Fibroblast of pulmonary artery (primary cell): Measurements from ENCODE around the gene PRAC2.

Experiments
- DNase-seq: peaks from one replicate; pipeline ENCODE4 v3.0.0-alpha.2; 2010; ENCODE audit warnings: low read depth
- H3K4me3 ChIP-seq: replicated peaks from 2 replicates; pipeline ENCODE4 v1.5.1; 2011; ENCODE audit warnings: low read depth, mild to moderate bottlenecking, control low read depth, low read length, moderate library complexity
- TF ChIP-seq, protein P1 (sequence below): IDR thresholded peaks from 2 replicates; pipeline ENCODE4 v1.5.1; 2011; ENCODE audit warnings: mild to moderate bottlenecking, control low read depth, low read length, inconsistent platforms; ENCODE audit errors: missing control alignments

Gene PRAC2

DNA sequence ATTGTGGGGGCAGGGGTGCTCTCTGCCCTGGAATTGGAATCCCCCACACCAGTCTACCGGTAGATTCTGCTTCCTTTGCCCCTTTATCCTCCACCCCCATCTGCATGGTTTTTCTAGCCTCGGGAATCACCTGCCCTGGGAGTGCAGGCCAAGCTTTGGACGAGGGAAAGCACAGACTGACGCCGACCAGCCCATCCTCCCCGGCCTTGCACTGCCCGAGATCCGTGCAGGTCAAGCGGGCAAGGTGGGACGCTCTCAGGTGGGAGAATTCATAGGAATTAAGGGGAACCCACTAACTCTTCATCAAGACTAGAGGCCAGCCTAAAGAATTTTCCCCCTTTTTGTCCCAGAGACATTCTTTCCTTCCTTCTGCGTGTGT lies 15.4 kb downstream of the PRAC2 start:
- TF ChIP-seq, protein P1, sequence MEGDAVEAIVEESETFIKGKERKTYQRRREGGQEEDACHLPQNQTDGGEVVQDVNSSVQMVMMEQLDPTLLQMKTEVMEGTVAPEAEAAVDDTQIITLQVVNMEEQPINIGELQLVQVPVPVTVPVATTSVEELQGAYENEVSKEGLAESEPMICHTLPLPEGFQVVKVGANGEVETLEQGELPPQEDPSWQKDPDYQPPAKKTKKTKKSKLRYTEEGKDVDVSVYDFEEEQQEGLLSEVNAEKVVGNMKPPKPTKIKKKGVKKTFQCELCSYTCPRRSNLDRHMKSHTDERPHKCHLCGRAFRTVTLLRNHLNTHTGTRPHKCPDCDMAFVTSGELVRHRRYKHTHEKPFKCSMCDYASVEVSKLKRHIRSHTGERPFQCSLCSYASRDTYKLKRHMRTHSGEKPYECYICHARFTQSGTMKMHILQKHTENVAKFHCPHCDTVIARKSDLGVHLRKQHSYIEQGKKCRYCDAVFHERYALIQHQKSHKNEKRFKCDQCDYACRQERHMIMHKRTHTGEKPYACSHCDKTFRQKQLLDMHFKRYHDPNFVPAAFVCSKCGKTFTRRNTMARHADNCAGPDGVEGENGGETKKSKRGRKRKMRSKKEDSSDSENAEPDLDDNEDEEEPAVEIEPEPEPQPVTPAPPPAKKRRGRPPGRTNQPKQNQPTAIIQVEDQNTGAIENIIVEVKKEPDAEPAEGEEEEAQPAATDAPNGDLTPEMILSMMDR = no peak
- DNase-seq = no peak
- no peak overlapping the region for H3K4me3 ChIP-seq

DNA sequence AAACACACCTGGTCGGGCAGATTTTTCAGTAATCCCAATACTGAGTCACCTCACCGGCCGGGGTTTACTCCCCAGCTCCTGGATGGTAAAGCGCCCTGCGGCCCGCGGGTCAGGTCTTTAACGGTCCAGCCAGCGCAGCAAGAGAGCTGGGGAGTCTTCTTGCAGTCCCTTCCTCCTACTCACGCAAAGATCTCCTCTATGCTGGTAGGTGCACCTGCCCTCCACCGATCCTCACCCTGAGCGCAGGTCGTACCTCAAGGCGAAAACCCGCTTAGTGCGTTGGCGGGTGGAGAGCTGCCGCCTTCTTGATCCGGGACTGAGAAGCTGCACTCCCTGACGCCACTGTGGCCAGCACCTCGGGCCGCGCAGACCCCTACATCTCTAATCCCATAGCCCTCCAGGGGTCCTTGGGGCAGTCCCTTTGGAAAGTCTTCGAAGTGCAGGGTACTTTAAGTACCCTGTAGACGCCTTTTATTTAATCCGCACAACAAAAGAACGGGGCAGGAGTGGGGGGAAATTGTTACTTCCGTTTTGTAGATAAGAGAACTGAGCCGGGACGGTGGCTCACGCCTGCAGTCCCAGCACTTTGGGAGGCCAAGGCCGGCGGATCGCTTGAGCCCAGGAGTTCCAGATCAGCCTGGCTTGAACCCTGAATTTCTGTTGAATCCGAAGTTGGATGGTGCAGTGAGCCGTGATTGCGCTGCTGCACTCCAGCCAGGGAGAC lies 16.0 kb downstream of the PRAC2 start:
- no peak overlapping the region for H3K4me3 ChIP-seq
- DNase-seq = no peak
- TF ChIP-seq, protein P1 = no peak

DNA sequence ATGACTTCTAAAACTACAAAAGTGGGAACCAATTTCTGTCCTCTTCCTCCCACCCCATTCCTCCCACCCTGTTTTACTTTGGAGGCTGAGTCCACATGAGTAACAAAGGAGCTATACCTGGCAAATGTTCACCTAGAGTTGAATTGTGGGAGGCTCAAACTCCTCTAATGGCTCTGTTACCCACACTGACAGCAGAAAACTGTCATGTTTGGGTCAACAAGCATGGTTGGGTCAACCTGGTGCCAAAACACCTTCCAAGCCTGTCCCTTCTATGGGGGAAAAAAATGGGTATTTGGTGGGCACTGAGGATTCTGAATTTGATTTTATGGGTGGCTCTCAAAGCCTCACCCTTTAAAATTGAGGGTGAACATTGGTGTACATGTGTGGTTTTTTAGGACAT lies 17.6 kb downstream of the PRAC2 start:
- DNase-seq = no peak

DNA sequence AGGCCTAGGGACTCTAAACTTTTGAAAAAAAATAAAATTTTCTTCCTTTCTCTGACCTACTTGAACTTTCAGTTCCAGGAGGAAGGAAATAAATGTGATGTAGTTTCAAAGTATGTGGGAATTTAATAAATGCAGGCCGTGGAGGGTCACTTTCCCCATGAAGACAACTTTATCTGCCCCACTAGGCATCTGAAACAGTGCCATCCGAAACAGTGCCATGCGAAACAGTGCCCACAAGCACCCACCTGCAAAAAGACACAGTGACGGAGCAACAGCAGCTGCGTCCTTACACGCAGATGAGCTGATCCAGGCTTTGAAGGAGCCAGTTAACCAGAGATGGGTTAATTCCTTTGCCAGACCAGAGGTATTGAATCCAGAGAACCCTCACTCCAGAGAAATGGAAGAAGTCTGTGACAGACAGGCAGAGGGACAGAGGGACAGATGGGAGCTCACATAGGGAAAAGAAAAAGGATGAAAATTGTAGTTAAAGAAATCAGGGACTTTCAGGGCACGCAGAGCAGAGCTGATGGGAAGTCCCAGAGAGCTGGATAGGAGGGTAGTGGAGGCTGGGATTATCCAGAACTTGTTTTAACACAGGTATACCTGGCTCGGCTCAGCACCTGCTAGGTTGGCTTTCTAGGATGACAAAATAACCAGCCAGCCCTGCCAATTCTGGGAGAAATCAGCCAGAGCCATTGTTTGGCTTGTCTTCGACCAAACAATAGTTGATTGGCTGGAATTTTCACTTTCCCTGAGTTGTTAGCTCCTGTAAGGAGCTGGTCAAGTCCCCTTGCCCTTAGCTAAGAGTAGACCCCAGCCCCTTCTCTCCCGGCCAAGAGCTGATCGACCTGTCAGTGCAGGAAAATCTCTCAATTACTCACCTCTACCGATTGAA lies 22.6 kb downstream of the PRAC2 start:
- H3K4me3 ChIP-seq = no peak overlapping the region
- TF ChIP-seq, protein P1 = no peak
- DNase-seq = no peak

More for the DNA sequence above, 17.6 kb downstream of the PRAC2 start:
- no peak overlapping the region for H3K4me3 ChIP-seq
- TF ChIP-seq, protein P1 = no peak

DNA sequence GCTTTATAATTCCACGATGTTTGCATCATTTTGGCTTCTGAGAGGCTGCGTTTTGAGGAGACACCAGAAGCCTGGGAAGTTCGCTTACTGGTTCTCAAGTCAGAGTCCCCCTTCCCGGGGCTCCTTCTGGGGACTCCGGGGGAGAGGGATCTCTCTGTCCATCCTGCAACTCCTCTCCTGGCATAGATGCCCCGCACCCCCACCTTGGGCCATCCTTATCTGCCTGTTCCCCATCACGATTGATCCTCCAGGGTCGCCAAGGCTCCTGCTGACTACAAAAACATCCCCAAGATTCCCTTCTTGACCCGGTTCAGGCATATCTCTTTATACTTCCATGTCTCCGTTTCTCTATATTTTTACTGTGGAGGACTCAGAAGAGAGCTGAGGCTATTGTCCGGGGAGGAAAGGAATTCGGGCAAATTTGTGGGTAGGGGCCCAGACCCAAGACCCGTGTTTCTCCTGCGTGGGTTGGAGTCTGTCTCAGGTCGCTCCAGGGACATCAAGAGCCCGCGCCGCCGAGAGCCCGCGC lies 24.0 kb downstream of the PRAC2 start:
- no peak overlapping the region for H3K4me3 ChIP-seq

DNA sequence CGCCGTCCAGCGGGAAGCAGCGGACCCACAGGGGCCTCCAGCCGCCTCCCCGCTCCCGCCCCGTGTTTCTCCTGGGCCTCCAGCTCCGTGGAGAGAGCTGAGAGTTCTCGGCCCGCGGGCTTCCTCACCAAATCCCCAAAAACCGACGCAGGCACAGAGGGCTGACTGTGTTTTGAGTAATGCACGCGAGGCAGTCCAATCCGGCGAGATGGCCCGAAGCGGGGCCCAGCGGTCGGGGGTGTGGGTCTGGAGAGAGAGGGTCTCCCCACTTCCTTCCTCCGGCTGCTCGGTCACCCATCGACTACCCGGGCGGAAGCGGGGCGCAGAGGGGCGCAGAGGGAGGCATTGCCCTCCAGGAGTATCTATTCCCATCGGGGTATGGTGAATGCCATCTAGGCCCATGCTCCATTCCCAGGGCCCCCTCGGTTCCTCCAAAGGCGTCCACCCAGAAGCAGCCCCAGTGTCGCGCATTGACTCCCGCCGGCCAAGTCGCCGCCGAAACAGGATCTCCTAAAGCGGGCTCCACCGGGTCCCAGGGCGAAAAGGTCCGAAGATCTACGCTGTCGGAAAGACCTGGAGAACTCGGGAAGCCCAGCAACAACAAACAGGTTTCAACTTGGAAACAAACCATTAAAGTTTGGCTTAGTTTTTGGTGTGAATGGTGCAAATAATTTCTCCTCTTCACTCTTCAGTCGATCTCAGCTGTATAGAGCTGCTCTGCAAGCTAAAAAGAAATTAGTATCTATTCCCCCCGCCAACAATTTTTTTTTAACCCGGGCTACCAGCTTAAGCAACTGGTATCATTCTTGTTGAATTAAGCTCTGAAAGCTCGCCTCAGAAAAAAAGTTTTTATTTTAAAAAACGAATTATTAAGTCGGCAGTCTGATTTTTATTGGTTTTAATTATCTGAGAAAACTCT lies 24.7 kb downstream of the PRAC2 start:
- H3K4me3 ChIP-seq = no peak overlapping the region
- TF ChIP-seq, protein P1 = no peak
- no peak for DNase-seq

More for the DNA sequence above, 24.0 kb downstream of the PRAC2 start:
- DNase-seq = no peak
- TF ChIP-seq, protein P1 = no peak
